Measurements from ENCODE around the gene SRRM1. TPM values are rescaled to one million over a fixed set of nuclear protein-coding genes. Genes with fewer than 3 reads are reported as not detected.

SRRM1 gene
- total RNA-seq, 4 donors from 2014 or later: 28.5 to 59.8 (median 40.2) TPM

DNA sequence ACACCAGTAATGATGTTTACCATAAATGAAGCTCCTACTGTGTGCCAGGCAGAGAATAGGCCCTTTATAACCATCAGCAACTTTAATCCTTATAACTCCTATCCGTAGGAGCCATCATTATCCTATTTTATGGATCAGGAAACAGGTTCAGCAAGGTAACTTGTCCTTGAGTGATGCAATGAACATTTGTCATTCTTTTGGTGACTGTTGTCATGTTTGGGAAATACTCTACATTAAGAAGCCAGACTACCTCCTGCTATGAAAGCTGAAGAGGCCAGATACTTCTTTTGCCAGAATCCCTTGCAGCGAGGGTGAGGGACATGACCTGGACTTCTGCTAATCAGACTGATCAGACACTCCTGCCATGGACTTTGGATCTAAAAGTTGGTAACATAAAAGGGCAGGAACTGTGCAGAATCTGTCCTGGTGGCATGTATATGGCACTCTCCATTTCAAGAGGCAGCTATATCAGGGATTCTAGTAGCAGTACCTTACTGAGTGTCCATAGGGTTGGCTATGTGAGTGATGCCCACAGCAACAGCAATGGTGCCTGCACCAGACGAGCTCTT, 33.1 kb upstream of the SRRM1 start:
- DNase-seq (no peak), ATAC-seq (no peak)
- H3K27ac ChIP-seq: no peak overlapping the region
- H3K9me3 ChIP-seq: no peaks in the 10 kb centered on the region
- no peaks in the 10 kb centered on the region for H3K36me3 ChIP-seq
- no peak for TF ChIP-seq POLR2A (IDR thresholded peaks at IDR 0.05)
- TF ChIP-seq, protein P1, sequence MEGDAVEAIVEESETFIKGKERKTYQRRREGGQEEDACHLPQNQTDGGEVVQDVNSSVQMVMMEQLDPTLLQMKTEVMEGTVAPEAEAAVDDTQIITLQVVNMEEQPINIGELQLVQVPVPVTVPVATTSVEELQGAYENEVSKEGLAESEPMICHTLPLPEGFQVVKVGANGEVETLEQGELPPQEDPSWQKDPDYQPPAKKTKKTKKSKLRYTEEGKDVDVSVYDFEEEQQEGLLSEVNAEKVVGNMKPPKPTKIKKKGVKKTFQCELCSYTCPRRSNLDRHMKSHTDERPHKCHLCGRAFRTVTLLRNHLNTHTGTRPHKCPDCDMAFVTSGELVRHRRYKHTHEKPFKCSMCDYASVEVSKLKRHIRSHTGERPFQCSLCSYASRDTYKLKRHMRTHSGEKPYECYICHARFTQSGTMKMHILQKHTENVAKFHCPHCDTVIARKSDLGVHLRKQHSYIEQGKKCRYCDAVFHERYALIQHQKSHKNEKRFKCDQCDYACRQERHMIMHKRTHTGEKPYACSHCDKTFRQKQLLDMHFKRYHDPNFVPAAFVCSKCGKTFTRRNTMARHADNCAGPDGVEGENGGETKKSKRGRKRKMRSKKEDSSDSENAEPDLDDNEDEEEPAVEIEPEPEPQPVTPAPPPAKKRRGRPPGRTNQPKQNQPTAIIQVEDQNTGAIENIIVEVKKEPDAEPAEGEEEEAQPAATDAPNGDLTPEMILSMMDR (IDR thresholded peaks at IDR 0.05 in 4 of 5, conservative IDR thresholded peaks at IDR 0.05 in 1 of 5): no peak
- in situ Hi-C loops (cut with MboI; ENCODE audit: low sequenced_read_pairs in 4 of 4) (no loop called here), intact Hi-C loops (cut with DNase I; ENCODE audit: low total_unique reads) (no loop called here)
- no peak overlapping the region for H3K4me3 ChIP-seq
- no peaks in the 10 kb centered on the region for H3K27me3 ChIP-seq
- H3K4me1 ChIP-seq: no peaks in the 10 kb centered on the region

DNA sequence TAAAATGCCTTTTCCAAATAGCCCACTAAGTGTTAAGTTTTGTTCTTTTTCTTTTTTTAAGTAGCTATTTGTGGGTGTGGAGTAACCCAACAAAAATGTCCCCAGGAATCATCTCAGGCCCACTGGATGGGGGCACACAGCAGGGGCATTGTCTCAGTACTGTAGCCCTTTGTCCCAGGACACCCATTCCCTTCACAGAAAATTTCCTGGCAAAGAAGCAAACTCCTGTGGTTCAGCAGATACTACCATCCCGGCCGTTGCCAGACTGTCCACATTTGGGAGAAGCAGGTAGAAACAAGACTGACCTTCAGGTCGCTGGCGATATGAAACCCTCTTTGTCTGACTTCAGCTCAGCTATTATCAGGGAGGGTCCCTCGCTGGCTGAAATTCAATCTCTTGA, 23.7 kb upstream of the SRRM1 start:
- H3K27me3 ChIP-seq: peaks cover 0 to 3% (median 0%) of the 10 kb centered on the region in 3 donors
- DNase-seq (no peak), ATAC-seq (no peak)
- in situ Hi-C loops (cut with MboI; ENCODE audit: low sequenced_read_pairs in 4 of 4) (no loop called here), intact Hi-C loops (cut with DNase I; ENCODE audit: low total_unique reads) (no loop called here)
- TF ChIP-seq, protein P1 (IDR thresholded peaks at IDR 0.05 in 4 of 5, conservative IDR thresholded peaks at IDR 0.05 in 1 of 5): no peak
- no peak for TF ChIP-seq POLR2A (IDR thresholded peaks at IDR 0.05)
- no peak overlapping the region for H3K27ac ChIP-seq
- no peaks in the 10 kb centered on the region for H3K4me1 ChIP-seq
- H3K36me3 ChIP-seq: no peaks in the 10 kb centered on the region
- no peaks in the 10 kb centered on the region for H3K9me3 ChIP-seq
- no peak overlapping the region for H3K4me3 ChIP-seq

DNA sequence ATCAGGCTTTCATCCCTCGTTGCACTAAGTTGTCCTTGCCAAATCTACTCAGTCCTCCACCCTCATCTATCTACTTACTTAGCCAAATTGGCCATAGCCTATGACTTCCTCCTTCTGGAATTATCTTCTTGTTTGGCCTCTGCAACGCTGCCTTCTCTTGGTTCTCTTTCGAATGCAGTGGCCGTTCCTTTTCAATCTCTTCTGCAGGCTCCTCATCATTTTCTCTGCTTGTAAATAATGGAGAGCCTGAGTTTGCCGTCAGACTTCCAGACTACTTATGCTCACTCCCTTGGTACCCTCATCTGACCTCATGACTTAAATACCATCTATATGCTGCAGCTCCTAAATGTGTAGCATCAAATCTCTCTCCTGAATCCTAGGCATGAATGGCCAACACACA, 22.4 kb upstream of the SRRM1 start:
- Histone ChIP-seq H3K36me3 (no peaks in the 10 kb centered on the region), H3K27ac (no peak overlapping the region), H3K4me1 (no peaks in the 10 kb centered on the region), H3K9me3 (no peaks in the 10 kb centered on the region), H3K27me3 (peaks cover 0 to 7% (median 0%) of the 10 kb centered on the region in 3 donors), H3K4me3 (no peak overlapping the region)
- ATAC-seq (no peak), DNase-seq (no peak)
- in situ Hi-C loops (cut with MboI; ENCODE audit: low sequenced_read_pairs in 4 of 4): no loop called here
- intact Hi-C loops (cut with DNase I; ENCODE audit: low total_unique reads): no loop called here
- TF ChIP-seq, protein P1 (IDR thresholded peaks at IDR 0.05 in 4 of 5, conservative IDR thresholded peaks at IDR 0.05 in 1 of 5): no peak
- no peak for TF ChIP-seq POLR2A (IDR thresholded peaks at IDR 0.05)

DNA sequence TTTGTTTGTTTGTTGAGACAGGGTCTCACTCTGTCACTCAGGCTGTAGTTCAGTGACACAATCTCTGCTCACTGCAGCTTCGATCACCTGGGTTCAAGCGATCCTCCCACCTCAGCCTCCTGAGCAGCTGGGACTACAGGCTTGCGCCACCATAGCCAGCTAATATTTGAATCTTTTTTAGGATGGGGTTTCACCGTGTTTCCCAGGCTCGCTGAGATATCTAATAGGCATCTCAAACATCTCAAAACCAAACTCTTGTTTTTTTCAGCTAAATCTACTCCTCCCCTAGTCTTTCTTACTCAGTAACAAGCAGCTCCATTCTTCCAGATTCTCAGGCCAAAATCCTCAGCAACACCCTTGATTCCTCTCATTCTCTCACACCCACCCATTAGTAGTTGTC, 22.0 kb upstream of the SRRM1 start:
- H3K9me3 ChIP-seq: no peaks in the 10 kb centered on the region
- intact Hi-C loops (cut with DNase I; ENCODE audit: low total_unique reads): no loop called here
- no peak for TF ChIP-seq POLR2A (IDR thresholded peaks at IDR 0.05)
- TF ChIP-seq, protein P1 (IDR thresholded peaks at IDR 0.05 in 4 of 5, conservative IDR thresholded peaks at IDR 0.05 in 1 of 5): no peak
- no peak overlapping the region for H3K27ac ChIP-seq
- peaks cover 0 to 7% (median 0%) of the 10 kb centered on the region in 3 donors for H3K27me3 ChIP-seq
- no peak for ATAC-seq
- in situ Hi-C loops (cut with MboI; ENCODE audit: low sequenced_read_pairs in 4 of 4): no loop called here
- H3K4me3 ChIP-seq: no peak overlapping the region
- H3K4me1 ChIP-seq: no peaks in the 10 kb centered on the region
- H3K36me3 ChIP-seq: no peaks in the 10 kb centered on the region
- no peak for DNase-seq

DNA sequence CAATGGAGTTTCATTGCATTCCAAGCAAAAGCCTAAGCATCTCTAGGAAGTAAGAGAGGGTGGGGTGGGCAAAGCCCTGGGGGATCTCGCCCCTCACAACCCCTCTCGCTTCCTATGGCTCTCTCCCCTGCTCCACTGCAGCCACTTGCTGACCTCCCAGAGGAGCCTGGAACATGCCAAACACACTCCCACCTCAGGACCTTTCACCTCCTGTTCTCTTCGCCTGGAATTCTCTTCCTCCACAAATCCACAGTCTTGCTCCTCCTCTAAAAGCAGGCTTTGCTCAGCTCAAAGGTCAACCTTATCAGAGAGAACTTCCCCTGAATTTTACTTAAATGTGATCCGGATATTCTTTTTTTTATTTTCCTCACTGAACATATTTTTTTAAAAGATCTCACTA, 20.9 kb upstream of the SRRM1 start:
- DNase-seq (no peak), ATAC-seq (no peak)
- H3K36me3 ChIP-seq: no peaks in the 10 kb centered on the region
- H3K27ac ChIP-seq: no peak overlapping the region
- peaks cover 0 to 7% (median 0%) of the 10 kb centered on the region in 3 donors for H3K27me3 ChIP-seq
- H3K4me1 ChIP-seq: no peaks in the 10 kb centered on the region
- TF ChIP-seq, protein P1 (IDR thresholded peaks at IDR 0.05 in 4 of 5, conservative IDR thresholded peaks at IDR 0.05 in 1 of 5): no peak
- no peak for TF ChIP-seq POLR2A (IDR thresholded peaks at IDR 0.05)
- intact Hi-C loops (cut with DNase I; ENCODE audit: low total_unique reads): no loop called here
- H3K4me3 ChIP-seq: no peak overlapping the region
- in situ Hi-C loops (cut with MboI; ENCODE audit: low sequenced_read_pairs in 4 of 4): no loop called here
- no peaks in the 10 kb centered on the region for H3K9me3 ChIP-seq
